GM12892 (cell line): ENCODE results near the gene IL13.

Experiments used
- POLR2A ChIP-seq: IDR thresholded peaks from 2 replicates; pipeline ENCODE4 v1.6.1; 2011; ENCODE audit warnings: low read depth, low read length, control low read depth
- POLR2AphosphoS5 ChIP-seq: IDR thresholded peaks from 2 replicates; pipeline ENCODE4 v1.6.1; 2011; ENCODE audit warnings: low read depth, low read length, control low read depth

GRCh38 chr5:132671000-132671399 is 13.0 kb downstream of the IL13 start:
- TF ChIP-seq POLR2A: no peak
- TF ChIP-seq POLR2AphosphoS5: no peak
